Osteocyte (in vitro differentiated cells): ENCODE data around the gene BCAS4. TPM values are rescaled to one million over a fixed set of nuclear protein-coding genes. Genes with fewer than 3 reads are reported as not detected.

Experiments used
- DNase-seq: peaks from one replicate; pipeline ENCODE4 v3.0.0; 2021; ENCODE audit warnings: mixed read lengths; ENCODE audit not compliant: unreplicated experiment; ENCODE audit errors: extremely low spot score
- H3K27ac Mint-ChIP-seq: one replicate; pipeline ENCODE4 v1.8.0; 2021; ENCODE audit warnings: mild to moderate bottlenecking, mixed read lengths; ENCODE audit not compliant: unreplicated experiment
- H3K27me3 Mint-ChIP-seq: one replicate; pipeline ENCODE4 v1.8.0; 2021; ENCODE audit warnings: mixed read lengths; ENCODE audit not compliant: unreplicated experiment
- H3K36me3 Mint-ChIP-seq: one replicate; pipeline ENCODE4 v1.8.0; 2021; ENCODE audit warnings: mixed read lengths; ENCODE audit not compliant: unreplicated experiment
- H3K4me1 Mint-ChIP-seq: one replicate; pipeline ENCODE4 v1.8.0; 2021; ENCODE audit warnings: mixed read lengths; ENCODE audit not compliant: unreplicated experiment
- H3K4me3 Mint-ChIP-seq: one replicate; pipeline ENCODE4 v1.8.0; 2021; ENCODE audit warnings: mild to moderate bottlenecking, moderate library complexity, mixed read lengths; ENCODE audit not compliant: unreplicated experiment
- H3K9me3 Mint-ChIP-seq: one replicate; pipeline ENCODE4 v1.8.0; 2021; ENCODE audit warnings: mixed read lengths; ENCODE audit not compliant: unreplicated experiment
- total RNA-seq: library from RNA; stranded (reverse); gene quantifications from 2 replicates; pipeline ENCODE4 v1.2.1, GENCODE V29; 2021
- TF ChIP-seq, protein P1 (sequence below): fragments of 200-600 bp; sonication (generic); IDR thresholded peaks from 2 replicates; pipeline ENCODE4 v1.5.0; 2021; ENCODE audit warnings: antibody characterized with exemption, mild to moderate bottlenecking, moderate library complexity

Gene BCAS4
- total RNA-seq, 1 donor from 2014 or later: 4.2 TPM

DNA sequence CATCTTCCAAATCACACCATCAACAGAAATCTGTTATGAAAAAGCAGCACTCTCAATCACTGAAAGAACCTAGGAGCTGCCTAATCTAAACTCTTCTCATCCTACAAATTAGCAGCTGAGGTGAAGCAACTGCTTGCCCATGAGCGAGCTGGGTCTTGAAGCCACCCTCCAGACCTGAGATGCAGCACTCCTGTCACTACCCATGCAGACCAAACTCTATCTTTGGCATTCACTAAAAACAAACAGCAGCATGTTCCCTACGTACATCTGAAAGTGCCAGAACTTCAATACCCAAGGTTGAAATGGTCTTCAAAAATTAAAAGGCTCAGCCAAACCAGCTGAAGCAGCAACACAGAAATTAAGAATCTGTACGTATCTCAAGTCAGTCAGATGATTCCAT is 122.1 kb downstream of the BCAS4 start:
- no peak for DNase-seq
- H3K36me3 Mint-ChIP-seq: peaks cover 14% of the 10 kb centered on the region
- H3K9me3 Mint-ChIP-seq: no peaks in the 10 kb centered on the region
- TF ChIP-seq, protein P1, sequence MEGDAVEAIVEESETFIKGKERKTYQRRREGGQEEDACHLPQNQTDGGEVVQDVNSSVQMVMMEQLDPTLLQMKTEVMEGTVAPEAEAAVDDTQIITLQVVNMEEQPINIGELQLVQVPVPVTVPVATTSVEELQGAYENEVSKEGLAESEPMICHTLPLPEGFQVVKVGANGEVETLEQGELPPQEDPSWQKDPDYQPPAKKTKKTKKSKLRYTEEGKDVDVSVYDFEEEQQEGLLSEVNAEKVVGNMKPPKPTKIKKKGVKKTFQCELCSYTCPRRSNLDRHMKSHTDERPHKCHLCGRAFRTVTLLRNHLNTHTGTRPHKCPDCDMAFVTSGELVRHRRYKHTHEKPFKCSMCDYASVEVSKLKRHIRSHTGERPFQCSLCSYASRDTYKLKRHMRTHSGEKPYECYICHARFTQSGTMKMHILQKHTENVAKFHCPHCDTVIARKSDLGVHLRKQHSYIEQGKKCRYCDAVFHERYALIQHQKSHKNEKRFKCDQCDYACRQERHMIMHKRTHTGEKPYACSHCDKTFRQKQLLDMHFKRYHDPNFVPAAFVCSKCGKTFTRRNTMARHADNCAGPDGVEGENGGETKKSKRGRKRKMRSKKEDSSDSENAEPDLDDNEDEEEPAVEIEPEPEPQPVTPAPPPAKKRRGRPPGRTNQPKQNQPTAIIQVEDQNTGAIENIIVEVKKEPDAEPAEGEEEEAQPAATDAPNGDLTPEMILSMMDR: no peak
- peaks cover 76% of the 10 kb centered on the region for H3K4me1 Mint-ChIP-seq
- no peaks in the 10 kb centered on the region for H3K27me3 Mint-ChIP-seq
- peak overlapping the region; percentile 52 for H3K27ac Mint-ChIP-seq
- no peak overlapping the region for H3K4me3 Mint-ChIP-seq

DNA sequence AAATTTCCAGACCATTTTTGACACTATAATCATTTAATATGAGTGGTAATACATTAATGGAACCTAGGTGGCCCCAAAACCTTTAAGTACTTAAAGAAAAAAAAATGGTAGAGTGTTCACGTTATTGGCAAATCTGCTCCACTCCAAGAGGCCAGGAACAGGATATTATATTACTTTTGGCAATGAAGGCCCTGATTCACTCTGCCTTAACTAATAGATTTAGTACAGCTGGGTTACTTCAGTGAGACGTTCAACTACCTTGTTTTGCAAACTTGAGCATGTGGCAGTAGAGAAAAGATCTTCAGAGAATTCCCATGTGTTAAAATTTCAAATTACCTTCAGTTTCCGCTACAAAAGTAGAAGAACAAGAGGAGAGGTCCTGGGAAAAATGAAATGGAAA is 123.5 kb downstream of the BCAS4 start:
- TF ChIP-seq, protein P1: no peak

DNA sequence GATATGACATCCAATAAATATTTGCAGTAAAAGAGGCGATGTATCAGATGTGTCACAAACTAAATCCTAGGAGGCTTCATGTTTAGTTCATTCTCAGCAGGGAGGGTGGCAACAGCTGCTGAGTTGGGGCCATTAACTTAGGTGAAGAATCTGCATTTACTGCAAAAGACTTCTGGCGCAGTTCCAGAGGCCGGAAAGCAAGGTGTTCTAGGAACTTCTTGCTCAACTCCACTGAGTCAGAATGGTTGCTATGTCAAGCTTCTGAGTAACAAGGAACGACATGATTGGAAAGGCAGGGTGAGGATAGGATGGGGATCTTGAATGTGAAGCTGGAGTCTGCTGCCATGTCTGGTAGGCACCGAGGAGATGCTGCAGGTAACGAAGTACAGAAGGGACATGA is 124.7 kb downstream of the BCAS4 start:
- no peak overlapping the region for H3K4me3 Mint-ChIP-seq
- H3K27me3 Mint-ChIP-seq: no peaks in the 10 kb centered on the region

More for the DNA sequence above, 123.5 kb downstream of the BCAS4 start:
- peaks cover 13% of the 10 kb centered on the region for H3K36me3 Mint-ChIP-seq
- H3K4me3 Mint-ChIP-seq: no peak overlapping the region
- H3K4me1 Mint-ChIP-seq: peaks cover 78% of the 10 kb centered on the region
- H3K27me3 Mint-ChIP-seq: no peaks in the 10 kb centered on the region
- no peak for DNase-seq
- H3K9me3 Mint-ChIP-seq: no peaks in the 10 kb centered on the region
- no peak overlapping the region for H3K27ac Mint-ChIP-seq

GRCh38 chr20:50920997-50921396 is 126.1 kb downstream of the BCAS4 start:
- Mint-ChIP-seq H3K4me1 (peaks cover 72% of the 10 kb centered on the region), H3K27ac (peak overlapping the region; percentile 76), H3K36me3 (peaks cover 14% of the 10 kb centered on the region), H3K4me3 (no peak overlapping the region), H3K9me3 (no peaks in the 10 kb centered on the region), H3K27me3 (no peaks in the 10 kb centered on the region)
- TF ChIP-seq, protein P1: no peak
- no peak for DNase-seq

More for the DNA sequence above, 124.7 kb downstream of the BCAS4 start:
- TF ChIP-seq, protein P1: no peak
- Mint-ChIP-seq H3K9me3 (no peaks in the 10 kb centered on the region), H3K4me1 (peaks cover 72% of the 10 kb centered on the region), H3K36me3 (peaks cover 9% of the 10 kb centered on the region), H3K27ac (peak overlapping the region; percentile 42)
- no peak for DNase-seq

DNA sequence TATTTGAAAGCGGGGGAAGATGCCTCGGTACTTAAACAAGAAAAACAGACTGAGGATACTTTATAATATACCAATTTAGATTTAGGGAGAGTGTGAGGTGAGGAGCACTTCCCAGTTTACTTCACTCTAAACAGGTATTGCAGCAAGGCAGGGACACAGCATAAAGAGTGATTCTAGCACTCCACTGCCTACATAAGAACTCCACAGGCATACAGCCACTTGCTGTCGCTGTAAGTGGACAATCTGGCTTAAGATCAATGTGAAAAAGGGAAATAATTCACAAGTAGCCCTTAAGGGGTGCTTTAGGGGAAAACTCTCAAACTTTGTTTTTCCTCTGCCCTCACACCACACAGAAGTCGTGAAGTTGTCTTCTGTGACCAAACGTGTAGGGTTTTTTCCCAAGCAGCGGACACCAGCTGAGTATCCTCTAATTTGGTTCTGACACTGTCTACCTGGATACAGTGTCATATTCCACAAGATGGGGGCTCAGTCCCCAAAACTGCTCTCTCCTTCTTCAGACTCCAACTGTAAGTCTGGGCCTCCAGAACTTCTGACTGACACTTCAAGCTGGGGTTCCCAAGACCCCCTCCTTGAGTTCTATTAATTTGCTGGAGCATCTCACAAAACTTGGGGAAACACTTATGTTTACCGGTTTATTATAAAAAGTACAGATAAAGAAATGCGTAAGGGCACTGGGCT is 127.1 kb downstream of the BCAS4 start:
- no peak for DNase-seq
- Mint-ChIP-seq H3K27me3 (no peaks in the 10 kb centered on the region), H3K4me1 (peaks cover 67% of the 10 kb centered on the region), H3K9me3 (no peaks in the 10 kb centered on the region), H3K27ac (peak overlapping the region; percentile 70), H3K36me3 (peaks cover 14% of the 10 kb centered on the region), H3K4me3 (no peak overlapping the region)
- TF ChIP-seq, protein P1: no peak
